PC-9 (cell line): ENCODE data around the gene ALG12. TPM values are rescaled to one million over a fixed set of nuclear protein-coding genes. Genes with fewer than 3 reads are reported as not detected.

Experiments
- BruUV-seq: library from RNA; stranded (reverse); fragments of 400-500 nt; replicated peaks from 2 replicates; lab custom pipeline; 2021; lab: Mats Ljungman, UMichigan
- CTCF ChIA-PET: fragments of 300-600 bp; sonication (Branson Sonifier 250); formaldehyde crosslinking; loops from one replicate; lab custom pipeline; 2022; ENCODE audit warnings: antibody characterized with exemption; lab: Charles Lee
- POLR2A ChIA-PET: fragments of 300-600 bp; sonication (Branson Sonifier 250); formaldehyde crosslinking; loops from one replicate; lab custom pipeline; 2022; ENCODE audit warnings: antibody characterized with exemption; ENCODE audit not compliant: unreplicated experiment; lab: Charles Lee
- DNase-seq, 2 experiments: peaks; one replicate each; pipeline versions ENCODE4 v3.0.0 to v3.0.0-alpha.2; 2015 to 2022; ENCODE audit warnings: mixed read lengths in 1 of 2
- H2AFZ ChIP-seq: fragments of 200-600 bp; sonication (generic); 2 replicates; pipeline ENCODE4 v1.8.1; 2017; ENCODE audit warnings: antibody characterized with exemption
- H3F3A ChIP-seq: fragments of 200-600 bp; sonication (generic); 2 replicates; pipeline ENCODE4 v1.8.1; 2017; ENCODE audit warnings: antibody characterized with exemption, mild to moderate bottlenecking, low read depth; ENCODE audit not compliant: insufficient read depth
- H3K27ac ChIP-seq: fragments of 200-600 bp; sonication (generic); 2 replicates; pipeline ENCODE4 v1.6.1; 2016; ENCODE audit warnings: mixed run types
- H3K27me3 ChIP-seq: fragments of 200-600 bp; sonication (generic); 2 replicates; pipeline ENCODE4 v1.6.1; 2016; ENCODE audit warnings: low read depth, mixed run types; ENCODE audit not compliant: insufficient read depth
- H3K36me3 ChIP-seq: fragments of 200-600 bp; sonication (generic); 2 replicates; pipeline ENCODE4 v1.6.1; 2016; ENCODE audit warnings: low read depth, mixed run types
- H3K4me1 ChIP-seq: fragments of 200-600 bp; sonication (generic); replicated peaks from 2 replicates; pipeline ENCODE4 v1.6.1; 2016; ENCODE audit warnings: mixed run types; ENCODE audit not compliant: insufficient read depth
- H3K4me2 ChIP-seq: fragments of 200-600 bp; sonication (generic); 2 replicates; pipeline ENCODE4 v1.6.1; 2017; ENCODE audit warnings: mixed run types
- H3K4me3 ChIP-seq: fragments of 200-600 bp; sonication (generic); 2 replicates; pipeline ENCODE4 v1.6.1; 2016; ENCODE audit warnings: mixed run types
- H3K79me2 ChIP-seq: fragments of 200-600 bp; sonication (generic); 2 replicates; pipeline ENCODE4 v1.6.1; 2017; ENCODE audit warnings: low read depth, mixed run types
- H3K9me2 ChIP-seq: fragments of 200-600 bp; sonication (generic); 2 replicates; pipeline ENCODE4 v1.8.1; 2017; ENCODE audit warnings: mild to moderate bottlenecking; ENCODE audit not compliant: insufficient read depth
- H3K9me3 ChIP-seq: fragments of 200-600 bp; sonication (generic); 2 replicates; pipeline ENCODE4 v1.8.1; 2016; ENCODE audit warnings: low read depth; ENCODE audit not compliant: insufficient read depth
- H4K20me1 ChIP-seq: fragments of 200-600 bp; sonication (generic); 2 replicates; pipeline ENCODE4 v1.8.1; 2017; ENCODE audit not compliant: insufficient read depth
- EZH2 ChIP-seq: fragments of 200-600 bp; sonication (generic); IDR thresholded peaks from 2 replicates; pipeline ENCODE4 v1.8.0; 2017; ENCODE audit warnings: antibody characterized with exemption, low read depth
- intact Hi-C: fragments of 100-400 bp; cut with micrococcal nuclease; formaldehyde crosslinking; loops from one replicate; pipeline ENCODE4 v1.10.0; 2022; ENCODE audit not compliant: unreplicated experiment
- total RNA-seq: library from RNA; stranded (reverse); gene quantifications from 2 replicates; pipeline ENCODE4 v1.2.3, GENCODE V29; 2021
- TF ChIP-seq, protein P1 (sequence below): fragments of 200-600 bp; sonication (generic); conservative IDR thresholded peaks from 2 replicates; pipeline ENCODE4 v1.6.1; 2017; ENCODE audit warnings: mixed run types, antibody characterized with exemption, mild to moderate bottlenecking, moderate library complexity

ALG12 gene
- total RNA-seq, 1 experiment from 2014 or later = 16.8 TPM

DNA sequence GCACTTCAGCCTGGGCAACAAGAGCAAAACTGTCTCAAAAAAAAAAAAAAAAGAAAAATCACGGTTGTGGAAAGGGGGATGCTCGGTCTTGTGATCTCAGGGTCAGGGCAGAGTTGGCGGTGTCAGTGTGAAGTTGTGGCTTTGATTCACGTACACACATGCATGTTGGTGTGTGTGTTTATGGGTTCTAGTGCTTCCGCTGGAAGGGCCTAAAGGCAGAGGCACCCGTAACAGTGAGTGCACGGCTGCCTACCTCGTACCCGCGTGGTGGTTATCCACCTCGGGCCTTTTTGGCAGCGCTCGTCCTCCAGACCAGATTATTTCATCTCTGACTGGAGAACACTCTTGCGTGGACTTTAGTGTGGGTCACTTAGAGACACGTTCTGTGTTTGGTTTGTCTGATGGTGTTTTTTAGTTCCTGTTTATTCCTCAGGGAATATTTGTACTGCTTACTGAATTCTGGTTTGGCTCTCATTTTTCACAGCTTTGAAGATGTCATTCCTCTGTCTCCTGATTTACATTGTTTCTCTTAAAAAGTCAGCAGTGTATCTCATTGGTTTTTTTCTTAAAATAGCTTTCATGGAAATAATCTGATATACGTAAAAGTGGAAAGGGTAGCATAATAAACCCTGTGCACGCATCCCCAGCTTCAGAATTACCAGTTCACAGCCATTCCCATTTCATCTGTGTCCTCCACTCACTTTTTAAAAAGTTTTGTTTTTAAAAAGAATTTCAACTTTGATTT lies 49.0 kb downstream of the ALG12 start:
- Histone ChIP-seq H3K36me3 (peaks cover 40% of the 10 kb centered on the region), H3K4me1 (no peaks in the 10 kb centered on the region), H3K27ac (no peak overlapping the region), H3F3A (no peaks in the 10 kb centered on the region; the same call in 1 of the 2 replicates), H3K9me3 (peaks cover 25% of the 10 kb centered on the region), H3K79me2 (peaks cover 96% of the 10 kb centered on the region), H3K4me2 (no peak overlapping the region), H2AFZ (no peak overlapping the region), H4K20me1 (peaks cover 26% of the 10 kb centered on the region), H3K27me3 (no peaks in the 10 kb centered on the region), H3K4me3 (no peak overlapping the region), H3K9me2 (no peaks in the 10 kb centered on the region)
- intact Hi-C loops = no loop called here
- CTCF ChIA-PET = no interaction called here
- DNase-seq = no peak
- no TSS peak for BruUV-seq
- POLR2A ChIA-PET = no interaction called here
- no peak for TF ChIP-seq EZH2
- TF ChIP-seq, protein P1, sequence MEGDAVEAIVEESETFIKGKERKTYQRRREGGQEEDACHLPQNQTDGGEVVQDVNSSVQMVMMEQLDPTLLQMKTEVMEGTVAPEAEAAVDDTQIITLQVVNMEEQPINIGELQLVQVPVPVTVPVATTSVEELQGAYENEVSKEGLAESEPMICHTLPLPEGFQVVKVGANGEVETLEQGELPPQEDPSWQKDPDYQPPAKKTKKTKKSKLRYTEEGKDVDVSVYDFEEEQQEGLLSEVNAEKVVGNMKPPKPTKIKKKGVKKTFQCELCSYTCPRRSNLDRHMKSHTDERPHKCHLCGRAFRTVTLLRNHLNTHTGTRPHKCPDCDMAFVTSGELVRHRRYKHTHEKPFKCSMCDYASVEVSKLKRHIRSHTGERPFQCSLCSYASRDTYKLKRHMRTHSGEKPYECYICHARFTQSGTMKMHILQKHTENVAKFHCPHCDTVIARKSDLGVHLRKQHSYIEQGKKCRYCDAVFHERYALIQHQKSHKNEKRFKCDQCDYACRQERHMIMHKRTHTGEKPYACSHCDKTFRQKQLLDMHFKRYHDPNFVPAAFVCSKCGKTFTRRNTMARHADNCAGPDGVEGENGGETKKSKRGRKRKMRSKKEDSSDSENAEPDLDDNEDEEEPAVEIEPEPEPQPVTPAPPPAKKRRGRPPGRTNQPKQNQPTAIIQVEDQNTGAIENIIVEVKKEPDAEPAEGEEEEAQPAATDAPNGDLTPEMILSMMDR = no peak

DNA sequence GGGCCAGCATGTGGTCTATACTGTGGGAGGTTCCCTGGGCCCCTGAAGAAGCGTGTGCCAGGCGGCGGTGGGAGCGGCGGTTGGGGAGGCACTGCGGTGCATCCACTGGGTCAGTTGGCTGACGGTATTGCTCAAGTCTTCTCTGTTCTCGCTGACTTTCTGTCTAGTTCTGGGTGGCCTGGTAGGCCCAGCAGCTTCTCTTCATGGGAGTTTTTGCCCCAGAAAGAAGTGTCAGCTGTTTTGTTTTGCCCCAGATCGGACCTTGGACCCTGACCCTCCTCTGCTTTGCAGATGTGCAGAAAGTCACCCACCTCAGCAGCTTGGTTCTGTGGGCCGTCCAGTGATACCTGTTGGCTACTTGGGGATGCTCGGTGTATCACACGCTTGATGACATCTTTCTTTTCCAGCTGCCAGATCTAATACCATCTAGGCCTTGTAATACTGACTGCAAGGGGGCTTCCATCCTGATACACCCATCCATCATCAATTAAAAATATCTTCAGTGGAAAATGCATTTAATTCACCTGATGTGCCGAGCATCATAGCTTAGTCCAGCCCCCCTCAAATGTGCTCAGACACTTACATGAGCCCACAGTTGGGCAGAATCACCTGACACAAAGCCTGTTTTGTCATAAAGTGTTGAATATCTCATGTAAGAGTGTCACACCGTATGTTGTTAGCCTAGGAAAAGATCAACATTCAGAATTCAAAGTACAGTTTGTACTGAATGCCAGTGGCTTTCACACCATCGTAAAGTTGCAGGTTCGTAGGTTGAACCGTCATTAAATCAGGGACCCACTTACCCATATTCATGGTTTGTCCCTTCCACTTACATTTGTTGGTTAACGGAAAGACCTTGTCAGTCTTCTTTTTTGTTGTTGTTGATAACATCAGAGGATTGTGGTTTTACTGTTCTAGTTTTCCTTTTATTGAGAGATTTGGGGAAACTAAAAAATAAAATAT lies 50.7 kb downstream of the ALG12 start:
- POLR2A ChIA-PET = no interaction called here
- Histone ChIP-seq H3K4me3 (no peak overlapping the region), H3K27ac (no peak overlapping the region), H3K36me3 (peaks cover 40% of the 10 kb centered on the region), H3K9me3 (peaks cover 25% of the 10 kb centered on the region), H3F3A (no peaks in the 10 kb centered on the region; the same call in 1 of the 2 replicates), H4K20me1 (peaks cover 31% of the 10 kb centered on the region), H3K79me2 (peaks cover 96% of the 10 kb centered on the region), H2AFZ (no peak overlapping the region), H3K9me2 (no peaks in the 10 kb centered on the region), H3K27me3 (no peaks in the 10 kb centered on the region), H3K4me1 (no peaks in the 10 kb centered on the region), H3K4me2 (no peak overlapping the region)
- no TSS peak for BruUV-seq
- TF ChIP-seq, protein P1 = no peak
- no peak for TF ChIP-seq EZH2
- intact Hi-C loops = no loop called here
- no peak for DNase-seq
- CTCF ChIA-PET = no interaction called here

DNA sequence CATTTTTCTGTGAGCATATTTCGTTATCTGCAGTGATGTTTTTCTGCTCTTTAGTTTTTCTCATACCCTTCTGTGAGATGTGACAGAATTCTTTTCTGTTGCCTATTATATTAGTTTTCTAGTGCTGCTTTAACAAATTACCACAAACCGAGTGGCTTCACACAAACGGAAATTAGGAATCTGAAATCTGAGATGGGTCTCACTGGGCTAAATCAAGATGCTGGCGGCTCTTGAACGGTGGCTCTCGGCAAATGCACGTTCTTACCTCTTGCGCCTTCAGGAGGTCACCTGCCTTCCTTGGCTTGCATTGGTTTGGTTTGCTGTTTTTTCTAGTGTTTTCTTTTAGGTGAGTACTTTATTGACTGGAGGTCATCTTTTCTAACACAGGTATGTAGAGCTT lies 51.6 kb downstream of the ALG12 start:
- peaks cover 25% of the 10 kb centered on the region for H3K9me3 ChIP-seq
- no peaks in the 10 kb centered on the region; the same call in 1 of the 2 replicates for H3F3A ChIP-seq
- H3K79me2 ChIP-seq = peaks cover 97% of the 10 kb centered on the region
- intact Hi-C loops = no loop called here
- no peak overlapping the region for H2AFZ ChIP-seq
- peaks cover 31% of the 10 kb centered on the region for H4K20me1 ChIP-seq
- H3K9me2 ChIP-seq = no peaks in the 10 kb centered on the region
- BruUV-seq = no TSS peak
- CTCF ChIA-PET = no interaction called here
- H3K4me2 ChIP-seq = no peak overlapping the region
- peaks cover 40% of the 10 kb centered on the region for H3K36me3 ChIP-seq
- no peak for DNase-seq
- H3K27ac ChIP-seq = no peak overlapping the region
- H3K4me3 ChIP-seq = no peak overlapping the region
- TF ChIP-seq, protein P1 = no peak
- TF ChIP-seq EZH2 = no peak
- no peaks in the 10 kb centered on the region for H3K4me1 ChIP-seq
- POLR2A ChIA-PET = no interaction called here
- no peaks in the 10 kb centered on the region for H3K27me3 ChIP-seq
